ENCODE measurements around the gene ALK. TPM values are rescaled to one million over a fixed set of nuclear protein-coding genes. Genes with fewer than 3 reads are reported as not detected.

The ALK gene
- polyA plus RNA-seq, 1 of the 3 experiments (the other 2 are of a cell fraction) = 0.30 TPM

DNA sequence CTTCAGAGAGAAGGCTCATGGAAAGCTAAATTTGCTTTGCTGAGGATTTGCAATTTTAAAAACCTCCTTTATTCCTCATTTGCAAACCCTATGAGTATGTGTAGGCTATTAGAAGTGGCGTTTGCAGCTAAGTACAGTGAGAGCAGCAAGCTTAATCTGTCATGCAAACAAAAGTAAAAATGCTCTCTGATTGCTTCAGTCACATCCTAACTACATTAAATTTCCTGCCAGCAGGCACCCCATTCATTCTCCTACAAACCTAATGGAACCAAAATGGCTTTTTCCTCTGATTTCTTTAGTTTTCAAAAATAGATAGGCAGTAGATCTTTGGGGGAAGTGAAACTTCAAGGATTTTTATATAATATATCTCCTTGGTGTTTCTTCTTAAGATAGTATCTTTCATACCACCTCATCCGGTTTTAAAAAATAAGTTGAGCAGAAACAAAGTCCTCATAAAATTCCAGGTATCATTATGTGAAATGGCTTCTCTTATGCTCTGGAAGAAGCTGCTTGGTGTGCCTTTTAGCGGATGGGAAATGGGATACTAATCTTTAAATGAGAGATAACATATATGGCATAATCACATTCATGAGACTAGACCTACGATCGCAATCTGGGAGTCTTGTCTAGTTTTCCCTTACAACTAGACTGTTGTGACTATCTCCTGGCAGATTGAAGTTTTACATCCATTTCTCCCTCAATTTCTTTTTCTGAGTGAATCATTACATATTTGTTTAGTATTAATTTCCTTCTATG lies 757.1 kb downstream of the ALK start:
- H3K27me3 ChIP-seq (ENCODE audit: insufficient read depth) = no peaks in the 10 kb centered on the region
- TF ChIP-seq EP300 (IDR thresholded peaks at IDR 0.05; ENCODE audit: borderline replicate concordance in 1 of 2, low read depth in 1 of 2, low read length in 1 of 2) = peak in 1 of 2 experiments; percentile 23; a peak in 1 of 4 replicates
- peak; percentile 80 for TF ChIP-seq GATA2 (CRISPR knock-in tag; IDR thresholded peaks at IDR 0.05)
- TF ChIP-seq, protein P1, sequence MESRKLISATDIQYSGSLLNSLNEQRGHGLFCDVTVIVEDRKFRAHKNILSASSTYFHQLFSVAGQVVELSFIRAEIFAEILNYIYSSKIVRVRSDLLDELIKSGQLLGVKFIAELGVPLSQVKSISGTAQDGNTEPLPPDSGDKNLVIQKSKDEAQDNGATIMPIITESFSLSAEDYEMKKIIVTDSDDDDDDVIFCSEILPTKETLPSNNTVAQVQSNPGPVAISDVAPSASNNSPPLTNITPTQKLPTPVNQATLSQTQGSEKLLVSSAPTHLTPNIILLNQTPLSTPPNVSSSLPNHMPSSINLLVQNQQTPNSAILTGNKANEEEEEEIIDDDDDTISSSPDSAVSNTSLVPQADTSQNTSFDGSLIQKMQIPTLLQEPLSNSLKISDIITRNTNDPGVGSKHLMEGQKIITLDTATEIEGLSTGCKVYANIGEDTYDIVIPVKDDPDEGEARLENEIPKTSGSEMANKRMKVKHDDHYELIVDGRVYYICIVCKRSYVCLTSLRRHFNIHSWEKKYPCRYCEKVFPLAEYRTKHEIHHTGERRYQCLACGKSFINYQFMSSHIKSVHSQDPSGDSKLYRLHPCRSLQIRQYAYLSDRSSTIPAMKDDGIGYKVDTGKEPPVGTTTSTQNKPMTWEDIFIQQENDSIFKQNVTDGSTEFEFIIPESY (IDR thresholded peaks at IDR 0.05; ENCODE audit: borderline replicate concordance, low read depth) = no peak
- TF ChIP-seq RXRA (IDR thresholded peaks at IDR 0.05; ENCODE audit: borderline replicate concordance, low read depth) = no peak
- TF ChIP-seq FOXM1 (IDR thresholded peaks at IDR 0.05; ENCODE audit: low read depth) = no peak
- 75% methylated on average over 5 of the region's 5 CpGs for WGBS (ENCODE audit: low lambda C conversion rate)
- H3K4me1 ChIP-seq (ENCODE audit: control insufficient read depth in 1 of 2, insufficient read depth in 2 of 2, low read depth in 1 of 2, low read length in 1 of 2) = peaks cover 14 to 34% of the 10 kb centered on the region in 2 experiments; a peak in 3 of 4 replicates
- H3K4me3 ChIP-seq (ENCODE audit: low read depth in 2 of 2, low read length in 1 of 2) = no peak overlapping the region
- no peaks in the 10 kb centered on the region for H3F3A ChIP-seq (replicated peaks; ENCODE audit: insufficient read depth)
- H3K27ac ChIP-seq (ENCODE audit: low read depth in 2 of 2, low read length in 1 of 2) = peak overlapping the region in 1 of 2 experiments; percentile 94; a peak in 2 of 4 replicates
- H3K36me3 ChIP-seq (replicated peaks in 1 of 2; ENCODE audit: control insufficient read depth in 1 of 2, insufficient read depth in 2 of 2, low read length in 1 of 2) = peaks cover 19 to 47% of the 10 kb centered on the region in 2 experiments
- H2AFZ ChIP-seq (ENCODE audit: low read depth) = no peak overlapping the region
- no peaks in the 10 kb centered on the region for H3K9me3 ChIP-seq
- CTCF ChIA-PET = interaction anchor here (0.6 to 2.9 kb wide), 9 partner anchors 8 to 758 kb away, joined by 3 to 11 read pairs (median 4); partner anchors contain the start of gene ALK
- H3K9ac ChIP-seq = no peak overlapping the region
- H3K4me2 ChIP-seq = no peak overlapping the region
- peak; percentile 31 for DNase-seq
- H3K9me2 ChIP-seq = no peaks in the 10 kb centered on the region
- POLR2A ChIA-PET = no interaction called here
- H4K20me1 ChIP-seq (ENCODE audit: insufficient read depth) = no peaks in the 10 kb centered on the region
- no peaks in the 10 kb centered on the region for H3K79me2 ChIP-seq (ENCODE audit: insufficient read depth)

DNA sequence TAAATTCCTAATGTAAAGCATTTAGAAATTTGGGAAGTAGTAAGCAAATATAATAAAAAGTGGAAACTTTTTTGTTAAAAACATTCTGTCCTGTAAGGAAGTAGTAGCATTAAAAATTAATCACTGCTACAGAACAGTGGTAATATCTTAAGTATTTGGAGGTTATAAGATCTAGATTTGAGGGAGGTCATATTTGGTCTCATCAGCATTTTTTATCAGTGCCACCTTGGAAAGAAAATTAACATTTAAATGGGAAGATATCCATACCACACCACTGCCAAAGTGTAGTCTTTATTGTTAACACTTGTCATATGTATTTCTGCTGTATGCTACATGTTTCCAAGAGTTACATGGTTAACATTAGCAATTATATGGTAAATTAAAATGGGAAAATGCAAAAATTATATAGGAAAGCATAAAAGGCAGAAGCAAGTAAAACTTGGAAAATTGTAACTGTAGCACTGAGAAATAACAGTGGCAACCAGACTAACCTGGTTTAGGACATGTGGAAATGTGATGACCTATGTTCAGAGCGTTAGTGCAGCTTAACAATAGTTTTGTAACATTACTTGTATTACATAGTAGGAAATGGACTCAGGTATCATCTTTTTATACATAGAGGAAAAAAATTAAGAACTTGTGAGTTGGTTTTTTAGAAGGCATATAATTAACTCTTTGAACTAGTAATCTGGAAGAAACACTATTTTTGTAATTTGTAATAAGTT lies 759.0 kb downstream of the ALK start:
- no peaks in the 10 kb centered on the region for H3K9me3 ChIP-seq
- 97% methylated on average over 1 of the region's 1 CpG for WGBS (ENCODE audit: low lambda C conversion rate)
- no peaks in the 10 kb centered on the region for H3K79me2 ChIP-seq (ENCODE audit: insufficient read depth)
- peaks cover 14 to 34% of the 10 kb centered on the region in 2 experiments; a peak in 3 of 4 replicates for H3K4me1 ChIP-seq (ENCODE audit: control insufficient read depth in 1 of 2, insufficient read depth in 2 of 2, low read depth in 1 of 2, low read length in 1 of 2)
- CTCF ChIA-PET = interaction anchor here (0.6 to 1.2 kb wide), 7 partner anchors 13 to 914 kb away, joined by 3 to 6 read pairs (median 3); no protein-coding TSS in a partner anchor
- peaks cover 26 to 58% of the 10 kb centered on the region in 2 experiments for H3K36me3 ChIP-seq (replicated peaks in 1 of 2; ENCODE audit: control insufficient read depth in 1 of 2, insufficient read depth in 2 of 2, low read length in 1 of 2)
- POLR2A ChIA-PET = no interaction called here
- no peak for DNase-seq
- H3K4me2 ChIP-seq = no peak overlapping the region
- no peaks in the 10 kb centered on the region for H3K27me3 ChIP-seq (ENCODE audit: insufficient read depth)
- TF ChIP-seq EZH2phosphoT487 (IDR thresholded peaks at IDR 0.05; ENCODE audit: borderline replicate concordance, low read depth) (no peak), JUND (IDR thresholded peaks at IDR 0.05) (no peak), MEF2A (IDR thresholded peaks at IDR 0.05; ENCODE audit: borderline replicate concordance, low read depth) (no peak), RXRA (IDR thresholded peaks at IDR 0.05; ENCODE audit: borderline replicate concordance, low read depth) (no peak), POLR2AphosphoS5 (IDR thresholded peaks at IDR 0.05; ENCODE audit: low read depth, low read length) (no peak)
- TF ChIP-seq, protein P2, sequence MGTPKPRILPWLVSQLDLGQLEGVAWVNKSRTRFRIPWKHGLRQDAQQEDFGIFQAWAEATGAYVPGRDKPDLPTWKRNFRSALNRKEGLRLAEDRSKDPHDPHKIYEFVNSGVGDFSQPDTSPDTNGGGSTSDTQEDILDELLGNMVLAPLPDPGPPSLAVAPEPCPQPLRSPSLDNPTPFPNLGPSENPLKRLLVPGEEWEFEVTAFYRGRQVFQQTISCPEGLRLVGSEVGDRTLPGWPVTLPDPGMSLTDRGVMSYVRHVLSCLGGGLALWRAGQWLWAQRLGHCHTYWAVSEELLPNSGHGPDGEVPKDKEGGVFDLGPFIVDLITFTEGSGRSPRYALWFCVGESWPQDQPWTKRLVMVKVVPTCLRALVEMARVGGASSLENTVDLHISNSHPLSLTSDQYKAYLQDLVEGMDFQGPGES (IDR thresholded peaks at IDR 0.05; ENCODE audit: low read depth, low read length) = no peak
- H3K9me2 ChIP-seq = no peaks in the 10 kb centered on the region
- H3F3A ChIP-seq (replicated peaks; ENCODE audit: insufficient read depth) = no peaks in the 10 kb centered on the region
- H3K4me3 ChIP-seq (ENCODE audit: low read depth in 2 of 2, low read length in 1 of 2) = no peak overlapping the region
- peak overlapping the region in 1 of 2 experiments; percentile 94; a peak in 1 of 4 replicates for H3K27ac ChIP-seq (ENCODE audit: low read depth in 2 of 2, low read length in 1 of 2)
- no peak overlapping the region for H3K9ac ChIP-seq
- H4K20me1 ChIP-seq (ENCODE audit: insufficient read depth) = no peaks in the 10 kb centered on the region
- H2AFZ ChIP-seq (ENCODE audit: low read depth) = no peak overlapping the region
